Trophoblast cell (in vitro differentiated cells and primary cell): Measurements from ENCODE around the gene ATP13A5.

ENCODE experiments used
- DNase-seq, 2 donors: peaks; one replicate each; pipeline ENCODE4 v3.0.0-alpha.2; 2016
- H2AFZ ChIP-seq: 2 replicates; pipeline ENCODE4 v1.6.1; 2013; ENCODE audit warnings: low read length, moderate library complexity, mild to moderate bottlenecking; ENCODE audit not compliant: insufficient read depth, poor library complexity
- H2AK5ac ChIP-seq: 2 replicates; pipeline ENCODE4 v1.6.1; 2013; ENCODE audit warnings: mild to moderate bottlenecking, low read length
- H2BK120ac ChIP-seq: 2 replicates; pipeline ENCODE4 v1.6.1; 2013; ENCODE audit warnings: low read length, mild to moderate bottlenecking, moderate library complexity; ENCODE audit not compliant: insufficient read depth, poor library complexity
- H2BK12ac ChIP-seq: 2 replicates; pipeline ENCODE4 v1.6.1; 2013; ENCODE audit warnings: mild to moderate bottlenecking, low read length, moderate library complexity
- H2BK5ac ChIP-seq: 2 replicates; pipeline ENCODE4 v1.6.1; 2013; ENCODE audit warnings: low read length, low read depth, moderate library complexity, mild to moderate bottlenecking; ENCODE audit not compliant: poor library complexity
- H3K14ac ChIP-seq: 2 replicates; pipeline ENCODE4 v1.6.1; 2013; ENCODE audit warnings: mild to moderate bottlenecking, low read length
- H3K18ac ChIP-seq: 2 replicates; pipeline ENCODE4 v1.6.1; 2013; ENCODE audit warnings: mild to moderate bottlenecking, low read length
- H3K23ac ChIP-seq: 2 replicates; pipeline ENCODE4 v1.6.1; 2013; ENCODE audit warnings: low read length
- H3K27ac ChIP-seq: 2 replicates; pipeline ENCODE4 v1.5.1; 2013; ENCODE audit warnings: low read depth, mild to moderate bottlenecking, inconsistent platforms, low read length, moderate library complexity
- H3K27me3 ChIP-seq: 2 replicates; pipeline ENCODE4 v1.6.1; 2013; ENCODE audit warnings: inconsistent platforms, mild to moderate bottlenecking, low read length, moderate library complexity; ENCODE audit not compliant: insufficient read depth
- H3K36me3 ChIP-seq, 2 experiments: 1 replicate in 1 of 2; 2 replicates in 1 of 2; pipeline ENCODE4 v1.6.1; 2013; ENCODE audit warnings: low read length in 2 of 2, mild to moderate bottlenecking in 2 of 2, moderate library complexity in 1 of 2; ENCODE audit not compliant: insufficient read depth in 2 of 2, control insufficient read depth in 1 of 2
- H3K4ac ChIP-seq: 2 replicates; pipeline ENCODE4 v1.6.1; 2013; ENCODE audit warnings: low read depth, mild to moderate bottlenecking, low read length, moderate library complexity
- H3K4me1 ChIP-seq, 2 experiments: 1 replicate in 1 of 2; 2 replicates in 1 of 2; pipeline ENCODE4 v1.6.1; 2013; ENCODE audit warnings: low read length in 2 of 2, mild to moderate bottlenecking in 2 of 2, moderate library complexity in 1 of 2; ENCODE audit not compliant: insufficient read depth in 2 of 2, control insufficient read depth in 1 of 2
- H3K4me2 ChIP-seq: 2 replicates; pipeline ENCODE4 v1.6.1; 2013; ENCODE audit warnings: inconsistent platforms, mild to moderate bottlenecking, low read length, moderate library complexity
- H3K4me3 ChIP-seq: 2 replicates; pipeline ENCODE4 v1.5.1; 2013; ENCODE audit warnings: mild to moderate bottlenecking, low read depth, low read length, inconsistent platforms
- H3K79me1 ChIP-seq: one replicate; pipeline ENCODE4 v1.6.1; 2013; ENCODE audit warnings: low read length
- H3K79me2 ChIP-seq: 2 replicates; pipeline ENCODE4 v1.6.1; 2013; ENCODE audit warnings: low read length, mild to moderate bottlenecking; ENCODE audit not compliant: control insufficient read depth, insufficient read depth, poor library complexity
- H3K9ac ChIP-seq: 2 replicates; pipeline ENCODE4 v1.6.1; 2013; ENCODE audit warnings: mild to moderate bottlenecking, low read length
- H3K9me3 ChIP-seq: 2 replicates; pipeline ENCODE4 v1.6.1; 2013; ENCODE audit warnings: low read depth, mild to moderate bottlenecking, control low read depth, inconsistent platforms, low read length; ENCODE audit not compliant: insufficient read depth
- H4K12ac ChIP-seq: 2 replicates; pipeline ENCODE4 v1.6.1; 2013; ENCODE audit warnings: low read depth, mild to moderate bottlenecking, low read length, moderate library complexity
- H4K8ac ChIP-seq: 2 replicates; pipeline ENCODE4 v1.6.1; 2013; ENCODE audit warnings: low read depth, mild to moderate bottlenecking, low read length, moderate library complexity
- H4K91ac ChIP-seq: one replicate; pipeline ENCODE4 v1.6.1; 2013; ENCODE audit warnings: low read depth, mild to moderate bottlenecking, low read length, moderate library complexity
- WGBS: extraction: QIAGEN DNeasy Blood & Tissue Kit; methylation state at CpG from one replicate; pipeline ENCODE4 v1.1.7; 2013; ENCODE audit warnings: missing lambda C conversion rate; ENCODE audit not compliant: insufficient read length, insufficient coverage; ENCODE audit errors: extremely low coverage; 5-methylcytosine and 5-hydroxymethylcytosine counted together

Gene ATP13A5

DNA sequence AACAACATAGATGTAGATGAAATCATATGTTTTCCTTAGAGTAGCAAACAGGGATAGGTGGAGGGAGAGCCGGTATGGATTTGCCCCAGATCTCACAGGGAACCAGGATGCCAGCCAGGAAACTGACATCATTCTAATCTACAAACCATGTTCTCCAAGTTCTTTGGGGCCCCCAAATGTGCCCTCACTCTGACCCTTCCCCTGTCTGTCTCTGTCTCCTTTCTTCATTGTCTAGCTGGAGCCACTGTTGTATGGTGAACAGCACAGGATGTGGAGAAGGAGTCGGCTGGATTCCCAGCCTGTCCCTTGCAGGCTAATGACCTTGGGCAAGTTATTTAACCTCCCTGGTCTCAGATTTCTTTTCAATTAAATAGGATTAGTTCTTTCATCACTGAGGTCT lies 962 bp downstream of the ATP13A5 start:
- peaks cover 0 to 2% of the 10 kb centered on the region in 2 experiments for H3K4me1 ChIP-seq
- no peak overlapping the region for H2BK120ac ChIP-seq
- H4K91ac ChIP-seq = no peak overlapping the region
- no peak overlapping the region for H3K9ac ChIP-seq
- no peak overlapping the region for H3K23ac ChIP-seq
- no peak overlapping the region for H3K4me2 ChIP-seq
- H3K18ac ChIP-seq = no peak overlapping the region
- no peak overlapping the region for H2AK5ac ChIP-seq
- no peaks in the 10 kb centered on the region for H3K79me2 ChIP-seq
- no CpG with 5 or more reads among the region's 2 CpGs for WGBS
- H4K8ac ChIP-seq = no peak overlapping the region
- H3K4me3 ChIP-seq = no peak overlapping the region
- no peak overlapping the region for H4K12ac ChIP-seq
- H3K27ac ChIP-seq = no peak overlapping the region
- DNase-seq = no peak
- H3K79me1 ChIP-seq = no peaks in the 10 kb centered on the region
- no peaks in the 10 kb centered on the region for H3K27me3 ChIP-seq
- H3K14ac ChIP-seq = no peak overlapping the region
- no peak overlapping the region for H2BK5ac ChIP-seq
- no peak overlapping the region for H2BK12ac ChIP-seq
- H3K4ac ChIP-seq = no peak overlapping the region
- H3K36me3 ChIP-seq = no peaks in the 10 kb centered on the region
- no peaks in the 10 kb centered on the region for H3K9me3 ChIP-seq
- H2AFZ ChIP-seq = no peak overlapping the region

DNA sequence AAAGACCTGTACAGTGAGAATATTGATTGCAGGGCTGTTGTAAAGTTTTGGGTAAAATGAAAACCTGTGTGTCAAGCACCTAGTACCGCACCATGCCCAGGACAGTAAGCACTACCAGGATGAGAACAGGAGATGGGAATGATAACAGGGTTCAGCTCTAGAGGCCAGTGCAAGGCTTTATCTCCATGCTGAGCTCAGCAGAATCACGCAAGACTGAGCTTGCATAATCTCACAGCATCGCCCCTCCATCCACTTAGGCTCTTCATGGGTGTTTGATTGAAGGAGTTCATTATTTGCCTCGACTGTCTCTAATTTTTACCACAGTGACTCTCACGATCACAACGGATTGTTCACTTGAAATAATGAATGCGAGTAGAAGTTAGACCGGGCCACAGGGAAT lies 2.9 kb downstream of the ATP13A5 start:
- Histone ChIP-seq H3K23ac (no peak overlapping the region), H4K8ac (no peak overlapping the region), H3K4me2 (no peak overlapping the region), H2BK5ac (no peak overlapping the region), H2BK120ac (no peak overlapping the region), H2AK5ac (no peak overlapping the region), H2AFZ (no peak overlapping the region), H2BK12ac (no peak overlapping the region), H3K27ac (no peak overlapping the region), H3K4me1 (peaks cover 0 to 2% of the 10 kb centered on the region in 2 experiments), H3K4ac (no peak overlapping the region), H3K4me3 (no peak overlapping the region), H3K9ac (no peak overlapping the region), H3K14ac (no peak overlapping the region), H3K79me2 (no peaks in the 10 kb centered on the region), H3K79me1 (no peaks in the 10 kb centered on the region), H3K18ac (no peak overlapping the region), H3K27me3 (no peaks in the 10 kb centered on the region), H4K91ac (no peak overlapping the region), H3K9me3 (no peaks in the 10 kb centered on the region), H3K36me3 (no peaks in the 10 kb centered on the region), H4K12ac (no peak overlapping the region)
- no peak for DNase-seq
- WGBS = no CpG with 5 or more reads among the region's 8 CpGs

DNA sequence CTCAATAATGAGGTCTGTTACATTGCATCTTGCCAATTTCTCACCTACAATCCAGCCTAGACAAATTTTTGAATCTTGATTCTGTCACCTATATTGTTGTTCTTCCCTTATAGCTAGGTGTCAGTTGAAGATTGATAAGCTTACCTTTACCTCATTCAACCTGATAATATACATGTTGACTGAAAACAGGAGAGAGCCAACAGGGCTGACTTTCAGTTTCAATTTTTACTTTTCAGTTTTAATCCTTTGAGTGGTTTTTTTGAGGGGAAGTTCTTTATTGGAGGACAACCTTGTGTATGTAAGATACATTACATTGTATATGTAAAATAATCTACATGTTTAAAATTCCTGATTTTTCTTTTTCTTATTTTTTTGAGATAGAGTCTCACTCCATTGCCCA lies 5.8 kb downstream of the ATP13A5 start:
- Histone ChIP-seq H2AK5ac (no peak overlapping the region), H3K79me1 (no peaks in the 10 kb centered on the region), H4K8ac (no peak overlapping the region), H4K12ac (no peak overlapping the region), H3K27ac (no peak overlapping the region), H3K9me3 (no peaks in the 10 kb centered on the region), H2BK12ac (no peak overlapping the region), H3K4ac (no peak overlapping the region), H3K4me1 (peaks cover 0 to 2% of the 10 kb centered on the region in 2 experiments), H3K14ac (no peak overlapping the region), H2BK120ac (no peak overlapping the region), H3K9ac (no peak overlapping the region), H3K23ac (no peak overlapping the region), H3K79me2 (no peaks in the 10 kb centered on the region), H2AFZ (no peak overlapping the region), H3K4me2 (no peak overlapping the region), H4K91ac (no peak overlapping the region), H3K27me3 (no peaks in the 10 kb centered on the region), H3K36me3 (no peaks in the 10 kb centered on the region), H3K4me3 (no peak overlapping the region), H3K18ac (no peak overlapping the region), H2BK5ac (no peak overlapping the region)
- DNase-seq = no peak

DNA sequence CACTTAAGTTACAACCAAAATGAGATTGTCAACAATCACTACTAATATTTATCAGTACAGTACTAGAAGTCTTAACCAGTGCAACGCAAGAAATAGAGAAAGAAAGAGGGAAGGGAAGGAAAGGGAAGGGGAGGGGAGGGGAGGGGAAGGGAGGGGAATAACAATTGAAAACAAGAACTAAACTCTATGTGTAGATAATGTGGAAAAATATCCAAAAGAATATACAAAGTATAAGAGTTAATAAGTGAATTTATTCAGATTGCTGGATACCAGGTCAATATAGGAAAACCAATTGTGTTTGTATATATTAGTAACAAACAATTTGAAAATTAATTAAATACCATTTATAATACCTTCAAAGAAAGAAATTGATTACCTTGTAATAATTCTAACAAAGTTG lies 10.7 kb downstream of the ATP13A5 start:
- H3K18ac ChIP-seq = no peak overlapping the region
- no peaks in the 10 kb centered on the region for H3K36me3 ChIP-seq
- no peak overlapping the region for H3K4me2 ChIP-seq
- H3K79me2 ChIP-seq = no peaks in the 10 kb centered on the region
- H3K4me3 ChIP-seq = no peak overlapping the region
- H2BK5ac ChIP-seq = no peak overlapping the region
- H2AK5ac ChIP-seq = no peak overlapping the region
- H4K91ac ChIP-seq = no peak overlapping the region
- WGBS = no CpG with 5 or more reads among the region's 1 CpG
- H3K4me1 ChIP-seq = no peaks in the 10 kb centered on the region
- H2AFZ ChIP-seq = no peak overlapping the region
- H3K27me3 ChIP-seq = no peaks in the 10 kb centered on the region
- H4K8ac ChIP-seq = no peak overlapping the region
- H3K9ac ChIP-seq = no peak overlapping the region
- no peak overlapping the region for H2BK12ac ChIP-seq
- H3K9me3 ChIP-seq = no peaks in the 10 kb centered on the region
- H3K4ac ChIP-seq = no peak overlapping the region
- no peaks in the 10 kb centered on the region for H3K79me1 ChIP-seq
- H2BK120ac ChIP-seq = no peak overlapping the region
- H3K27ac ChIP-seq = no peak overlapping the region
- no peak overlapping the region for H4K12ac ChIP-seq
- H3K14ac ChIP-seq = no peak overlapping the region
- no peak for DNase-seq
- H3K23ac ChIP-seq = no peak overlapping the region
